ENCODE measurements around the gene LRIG2. TPM values are rescaled to one million over a fixed set of nuclear protein-coding genes. Genes with fewer than 3 reads are reported as not detected.
"Not testable (repeated sequence)": the region's sequence is repeated elsewhere in the genome, so short reads cannot be mapped to it uniquely, and the experiment has no call there.

The LRIG2 gene
- total and polyA plus RNA-seq, 4 donors, result 2.9 to 33.6 (median 8.3) TPM

DNA sequence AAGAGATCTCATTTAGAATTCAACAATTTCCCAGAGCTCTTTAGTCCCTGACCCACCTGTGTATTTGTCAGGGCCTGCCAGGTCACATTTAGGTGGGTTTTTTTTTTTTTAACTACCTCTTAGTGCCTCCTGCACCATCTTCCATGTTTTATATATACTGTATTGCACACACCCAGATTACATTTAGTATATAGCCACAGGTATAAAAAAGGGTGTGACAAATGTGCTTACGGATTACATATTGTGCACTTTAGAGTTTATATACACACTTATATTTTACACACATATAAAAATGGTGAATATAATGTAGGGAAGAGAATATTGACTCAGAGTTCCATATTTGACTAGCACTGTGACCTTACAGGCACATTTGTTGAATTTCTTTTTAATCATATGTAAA lies 17.4 kb upstream of the LRIG2 start:
- no peak overlapping the region for H3K27ac ChIP-seq (ENCODE audit: low read depth in 1 of 2, low read length in 1 of 2)

DNA sequence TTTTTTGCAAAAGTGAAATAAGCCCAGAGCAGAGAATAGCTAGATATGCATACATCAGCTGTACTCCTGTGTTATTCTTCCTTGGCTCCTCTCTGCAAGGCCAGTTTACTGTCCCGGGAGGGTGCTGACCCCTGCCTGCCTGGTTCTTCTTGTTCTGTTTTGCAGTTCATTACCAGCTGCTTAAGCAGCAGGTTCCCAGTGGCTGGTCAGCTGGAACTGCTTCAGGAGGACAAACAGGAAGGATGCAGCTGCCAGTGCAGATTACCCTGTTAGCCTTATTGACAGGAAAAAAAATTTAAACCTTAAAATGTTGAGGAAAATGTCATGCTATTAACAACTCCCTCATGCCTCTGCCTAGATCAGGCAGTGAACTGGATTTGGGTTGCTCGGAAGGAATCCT lies 16.0 kb upstream of the LRIG2 start:
- ATAC-seq (ENCODE audit: insufficient read depth, low FRiP score) (no peak), DNase-seq (peak in 1 of 3 donors; percentile 28)
- Histone ChIP-seq H3K27ac (ENCODE audit: low read depth in 1 of 2, low read length in 1 of 2) (no peak overlapping the region), H3K4me3 (no peak overlapping the region), H3K36me3 (ENCODE audit: control insufficient read depth in 4 of 4, insufficient read depth in 4 of 4, low read length in 4 of 4) (no peaks in the 10 kb centered on the region), H3K9ac (ENCODE audit: insufficient read depth in 1 of 2, low read length in 2 of 2) (peak overlapping the region in 1 of 2 donors; percentile 23), H3K9me3 (ENCODE audit: control insufficient read depth in 4 of 4, insufficient read depth in 3 of 4, low read length in 3 of 4) (no peaks in the 10 kb centered on the region), H3K27me3 (ENCODE audit: control insufficient read depth in 3 of 3, insufficient read depth in 3 of 3, low read length in 2 of 3) (no peaks in the 10 kb centered on the region), H3K4me1 (ENCODE audit: control insufficient read depth in 5 of 5, insufficient read depth in 5 of 5, low read length in 5 of 5) (peaks cover 0 to 15% (median 5%) of the 10 kb centered on the region in 5 donors)
- TF ChIP-seq, protein P1, sequence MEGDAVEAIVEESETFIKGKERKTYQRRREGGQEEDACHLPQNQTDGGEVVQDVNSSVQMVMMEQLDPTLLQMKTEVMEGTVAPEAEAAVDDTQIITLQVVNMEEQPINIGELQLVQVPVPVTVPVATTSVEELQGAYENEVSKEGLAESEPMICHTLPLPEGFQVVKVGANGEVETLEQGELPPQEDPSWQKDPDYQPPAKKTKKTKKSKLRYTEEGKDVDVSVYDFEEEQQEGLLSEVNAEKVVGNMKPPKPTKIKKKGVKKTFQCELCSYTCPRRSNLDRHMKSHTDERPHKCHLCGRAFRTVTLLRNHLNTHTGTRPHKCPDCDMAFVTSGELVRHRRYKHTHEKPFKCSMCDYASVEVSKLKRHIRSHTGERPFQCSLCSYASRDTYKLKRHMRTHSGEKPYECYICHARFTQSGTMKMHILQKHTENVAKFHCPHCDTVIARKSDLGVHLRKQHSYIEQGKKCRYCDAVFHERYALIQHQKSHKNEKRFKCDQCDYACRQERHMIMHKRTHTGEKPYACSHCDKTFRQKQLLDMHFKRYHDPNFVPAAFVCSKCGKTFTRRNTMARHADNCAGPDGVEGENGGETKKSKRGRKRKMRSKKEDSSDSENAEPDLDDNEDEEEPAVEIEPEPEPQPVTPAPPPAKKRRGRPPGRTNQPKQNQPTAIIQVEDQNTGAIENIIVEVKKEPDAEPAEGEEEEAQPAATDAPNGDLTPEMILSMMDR (IDR thresholded peaks at IDR 0.05; ENCODE audit: control extremely low read depth, extremely low read depth), result no peak
- 49 to 60% methylated on average over 2 of the region's 2 CpGs for WGBS, 2 donors

More for the DNA sequence above, 17.4 kb upstream of the LRIG2 start:
- DNase-seq (no peak), ATAC-seq (ENCODE audit: insufficient read depth, low FRiP score) (no peak)
- H3K9ac ChIP-seq (ENCODE audit: insufficient read depth in 1 of 2, low read length in 2 of 2), result no peak overlapping the region
- WGBS, 2 donors, result 92 to 93% methylated on average over 1 of the region's 1 CpG
- H3K27me3 ChIP-seq (ENCODE audit: control insufficient read depth in 3 of 3, insufficient read depth in 3 of 3, low read length in 2 of 3), result no peaks in the 10 kb centered on the region
- peaks cover 0 to 15% (median 5%) of the 10 kb centered on the region in 5 donors for H3K4me1 ChIP-seq (ENCODE audit: control insufficient read depth in 5 of 5, insufficient read depth in 5 of 5, low read length in 5 of 5)
- no peak overlapping the region for H3K4me3 ChIP-seq
- no peaks in the 10 kb centered on the region for H3K36me3 ChIP-seq (ENCODE audit: control insufficient read depth in 4 of 4, insufficient read depth in 4 of 4, low read length in 4 of 4)
- H3K9me3 ChIP-seq (ENCODE audit: control insufficient read depth in 4 of 4, insufficient read depth in 3 of 4, low read length in 3 of 4), result no peaks in the 10 kb centered on the region
- TF ChIP-seq, protein P1 (IDR thresholded peaks at IDR 0.05; ENCODE audit: control extremely low read depth, extremely low read depth), result no peak

DNA sequence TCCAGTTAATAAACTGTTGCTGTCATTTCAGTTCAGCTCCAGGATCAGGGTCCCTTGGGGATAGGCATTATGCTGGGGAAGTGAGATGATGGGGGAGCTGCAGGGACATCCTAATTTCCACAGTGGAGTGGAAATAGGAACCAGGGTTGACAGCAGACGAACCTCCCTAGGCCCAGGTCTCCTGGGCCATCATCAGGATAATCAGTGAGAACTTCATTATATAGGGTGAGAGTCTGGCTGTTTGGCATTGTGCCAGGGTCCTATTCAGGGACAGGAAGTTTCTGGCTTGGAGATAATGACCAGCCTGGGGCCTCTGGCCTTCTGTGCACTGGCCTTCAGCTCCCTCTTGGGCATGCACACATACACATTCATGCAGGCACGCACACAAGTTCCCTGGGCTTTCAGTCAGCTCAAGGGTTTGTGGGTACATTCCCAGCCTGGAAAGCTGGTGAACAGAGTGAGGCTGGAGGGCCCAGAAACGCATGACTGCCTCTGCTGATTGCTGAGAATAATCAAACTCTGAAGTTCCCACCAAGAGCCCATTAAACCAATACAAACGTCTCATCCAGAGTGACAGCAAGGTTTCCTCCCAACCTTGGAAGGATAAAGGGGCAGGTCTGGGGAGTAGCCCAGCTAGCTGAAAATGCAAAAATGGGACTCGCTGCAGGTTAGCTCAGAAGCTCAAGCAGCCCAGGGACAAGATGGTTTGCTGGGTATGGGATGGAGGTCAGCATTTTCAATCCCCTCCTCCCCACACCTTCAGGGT lies 13.9 kb upstream of the LRIG2 start:
- ATAC-seq (ENCODE audit: insufficient read depth, low FRiP score) (no peak), DNase-seq (peak; percentile 28 to 51 (median 30))
- Histone ChIP-seq H3K9me3 (ENCODE audit: control insufficient read depth in 4 of 4, insufficient read depth in 3 of 4, low read length in 3 of 4) (no peaks in the 10 kb centered on the region), H3K4me1 (ENCODE audit: control insufficient read depth in 5 of 5, insufficient read depth in 5 of 5, low read length in 5 of 5) (peaks cover 0 to 11% (median 5%) of the 10 kb centered on the region in 5 donors), H3K27me3 (ENCODE audit: control insufficient read depth in 3 of 3, insufficient read depth in 3 of 3, low read length in 2 of 3) (no peaks in the 10 kb centered on the region), H3K27ac (ENCODE audit: low read depth in 1 of 2, low read length in 1 of 2) (no peak overlapping the region), H3K4me3 (no peak overlapping the region), H3K9ac (ENCODE audit: insufficient read depth in 1 of 2, low read length in 2 of 2) (no peak overlapping the region), H3K36me3 (ENCODE audit: control insufficient read depth in 4 of 4, insufficient read depth in 4 of 4, low read length in 4 of 4) (no peaks in the 10 kb centered on the region)
- 64 to 81% methylated on average over 5 of the region's 5 CpGs for WGBS, 2 donors
- TF ChIP-seq, protein P1 (IDR thresholded peaks at IDR 0.05; ENCODE audit: control extremely low read depth, extremely low read depth), result no peak

DNA sequence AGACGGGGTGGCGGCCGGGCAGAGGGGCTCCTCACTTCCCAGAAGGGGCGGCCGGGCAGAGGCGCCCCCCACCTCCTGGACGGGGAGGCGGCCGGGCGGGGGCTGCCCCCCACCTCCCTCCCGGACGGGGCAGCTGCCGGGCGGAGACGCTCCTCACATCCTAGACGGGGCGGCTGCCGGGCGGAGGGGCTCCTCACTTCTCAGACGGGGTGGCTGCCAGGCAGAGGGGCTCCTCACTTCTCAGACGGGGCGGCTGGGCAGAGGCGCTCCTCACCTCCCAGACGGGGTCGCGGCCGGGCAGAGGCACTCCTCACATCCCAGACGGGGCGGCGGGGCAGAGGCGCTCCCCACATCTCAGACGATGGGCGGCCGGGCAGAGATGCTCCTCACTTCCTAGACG lies 9.5 kb upstream of the LRIG2 start:
- H3K9ac ChIP-seq (ENCODE audit: insufficient read depth in 1 of 2, low read length in 2 of 2); H3K27me3 ChIP-seq (ENCODE audit: control insufficient read depth in 3 of 3, insufficient read depth in 3 of 3, low read length in 2 of 3); H3K36me3 ChIP-seq (ENCODE audit: control insufficient read depth in 4 of 4, insufficient read depth in 4 of 4, low read length in 4 of 4); H3K27ac ChIP-seq (ENCODE audit: low read depth in 1 of 2, low read length in 1 of 2); DNase-seq; H3K9me3 ChIP-seq (ENCODE audit: control insufficient read depth in 4 of 4, insufficient read depth in 3 of 4, low read length in 3 of 4); H3K4me3 ChIP-seq; ATAC-seq (ENCODE audit: insufficient read depth, low FRiP score): not testable (repeated sequence)
- WGBS, 2 donors, result 95 to 97% methylated on average over 20 to 34 of the region's 35 CpGs
- peaks cover 0 to 11% (median 5%) of the 10 kb centered on the region in 5 donors for H3K4me1 ChIP-seq (ENCODE audit: control insufficient read depth in 5 of 5, insufficient read depth in 5 of 5, low read length in 5 of 5)
